ENCODE measurements around the gene PCBP3.

PCBP3 gene

DNA sequence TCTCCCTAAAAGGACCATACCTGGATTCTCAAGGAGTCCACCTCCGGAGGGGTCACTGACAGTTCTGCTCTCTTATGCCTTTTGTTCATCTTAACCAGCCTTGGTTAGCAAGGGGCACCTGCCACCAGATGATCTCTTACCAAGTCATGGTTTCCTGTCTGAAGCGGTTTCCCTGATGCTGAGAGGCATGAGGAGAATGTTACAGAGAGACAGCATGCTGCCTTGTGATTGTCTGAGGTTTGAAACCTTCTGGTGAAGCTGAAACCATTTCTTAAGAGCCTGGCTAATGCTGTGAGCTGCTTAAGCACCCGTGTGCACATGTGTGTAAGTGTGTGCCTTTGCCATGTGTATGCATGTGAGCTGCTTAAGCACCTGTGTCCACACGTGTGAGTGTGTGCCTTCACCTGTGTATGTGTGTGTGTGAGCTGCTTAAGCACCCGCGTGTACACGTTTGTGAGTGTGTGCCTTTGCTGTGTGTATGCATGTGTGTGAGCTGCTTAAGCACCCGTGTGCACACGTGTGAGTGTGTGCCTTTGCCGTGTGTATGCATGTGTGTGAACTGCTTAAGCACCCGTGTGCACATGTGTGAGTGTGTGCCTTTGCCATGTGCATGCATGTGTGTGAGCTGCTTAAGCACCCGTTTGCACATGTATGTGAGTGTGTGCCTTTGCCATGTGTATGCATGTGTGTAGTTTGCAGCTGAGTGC, 201.7 kb downstream of the PCBP3 start:
- no peak overlapping the region for H3K4me3 ChIP-seq (replicated peaks; ENCODE audit: insufficient read depth, low read length)
- peaks cover 7% of the 10 kb centered on the region for H3K27me3 ChIP-seq (ENCODE audit: insufficient read depth, poor library complexity, severe bottlenecking)
- no peak for TF ChIP-seq SPI1 (IDR thresholded peaks at IDR 0.05; ENCODE audit: borderline replicate concordance, low read depth)
- TF ChIP-seq GABPA (IDR thresholded peaks at IDR 0.05; ENCODE audit: low read depth) = no peak
- TF ChIP-seq, protein P1, sequence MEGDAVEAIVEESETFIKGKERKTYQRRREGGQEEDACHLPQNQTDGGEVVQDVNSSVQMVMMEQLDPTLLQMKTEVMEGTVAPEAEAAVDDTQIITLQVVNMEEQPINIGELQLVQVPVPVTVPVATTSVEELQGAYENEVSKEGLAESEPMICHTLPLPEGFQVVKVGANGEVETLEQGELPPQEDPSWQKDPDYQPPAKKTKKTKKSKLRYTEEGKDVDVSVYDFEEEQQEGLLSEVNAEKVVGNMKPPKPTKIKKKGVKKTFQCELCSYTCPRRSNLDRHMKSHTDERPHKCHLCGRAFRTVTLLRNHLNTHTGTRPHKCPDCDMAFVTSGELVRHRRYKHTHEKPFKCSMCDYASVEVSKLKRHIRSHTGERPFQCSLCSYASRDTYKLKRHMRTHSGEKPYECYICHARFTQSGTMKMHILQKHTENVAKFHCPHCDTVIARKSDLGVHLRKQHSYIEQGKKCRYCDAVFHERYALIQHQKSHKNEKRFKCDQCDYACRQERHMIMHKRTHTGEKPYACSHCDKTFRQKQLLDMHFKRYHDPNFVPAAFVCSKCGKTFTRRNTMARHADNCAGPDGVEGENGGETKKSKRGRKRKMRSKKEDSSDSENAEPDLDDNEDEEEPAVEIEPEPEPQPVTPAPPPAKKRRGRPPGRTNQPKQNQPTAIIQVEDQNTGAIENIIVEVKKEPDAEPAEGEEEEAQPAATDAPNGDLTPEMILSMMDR (IDR thresholded peaks at IDR 0.05; ENCODE audit: insufficient read depth, low read length) = no peak
- no peak for TF ChIP-seq POLR2AphosphoS5 (IDR thresholded peaks at IDR 0.05; ENCODE audit: low read depth)
- TF ChIP-seq, protein P2, sequence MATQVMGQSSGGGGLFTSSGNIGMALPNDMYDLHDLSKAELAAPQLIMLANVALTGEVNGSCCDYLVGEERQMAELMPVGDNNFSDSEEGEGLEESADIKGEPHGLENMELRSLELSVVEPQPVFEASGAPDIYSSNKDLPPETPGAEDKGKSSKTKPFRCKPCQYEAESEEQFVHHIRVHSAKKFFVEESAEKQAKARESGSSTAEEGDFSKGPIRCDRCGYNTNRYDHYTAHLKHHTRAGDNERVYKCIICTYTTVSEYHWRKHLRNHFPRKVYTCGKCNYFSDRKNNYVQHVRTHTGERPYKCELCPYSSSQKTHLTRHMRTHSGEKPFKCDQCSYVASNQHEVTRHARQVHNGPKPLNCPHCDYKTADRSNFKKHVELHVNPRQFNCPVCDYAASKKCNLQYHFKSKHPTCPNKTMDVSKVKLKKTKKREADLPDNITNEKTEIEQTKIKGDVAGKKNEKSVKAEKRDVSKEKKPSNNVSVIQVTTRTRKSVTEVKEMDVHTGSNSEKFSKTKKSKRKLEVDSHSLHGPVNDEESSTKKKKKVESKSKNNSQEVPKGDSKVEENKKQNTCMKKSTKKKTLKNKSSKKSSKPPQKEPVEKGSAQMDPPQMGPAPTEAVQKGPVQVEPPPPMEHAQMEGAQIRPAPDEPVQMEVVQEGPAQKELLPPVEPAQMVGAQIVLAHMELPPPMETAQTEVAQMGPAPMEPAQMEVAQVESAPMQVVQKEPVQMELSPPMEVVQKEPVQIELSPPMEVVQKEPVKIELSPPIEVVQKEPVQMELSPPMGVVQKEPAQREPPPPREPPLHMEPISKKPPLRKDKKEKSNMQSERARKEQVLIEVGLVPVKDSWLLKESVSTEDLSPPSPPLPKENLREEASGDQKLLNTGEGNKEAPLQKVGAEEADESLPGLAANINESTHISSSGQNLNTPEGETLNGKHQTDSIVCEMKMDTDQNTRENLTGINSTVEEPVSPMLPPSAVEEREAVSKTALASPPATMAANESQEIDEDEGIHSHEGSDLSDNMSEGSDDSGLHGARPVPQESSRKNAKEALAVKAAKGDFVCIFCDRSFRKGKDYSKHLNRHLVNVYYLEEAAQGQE (IDR thresholded peaks at IDR 0.05; ENCODE audit: insufficient replicate concordance, low read depth) = no peak
- no peak overlapping the region for H3K27ac ChIP-seq (replicated peaks)
- no peak for DNase-seq (ENCODE audit: low read depth in 1 of 2, low spot score in 1 of 2)

DNA sequence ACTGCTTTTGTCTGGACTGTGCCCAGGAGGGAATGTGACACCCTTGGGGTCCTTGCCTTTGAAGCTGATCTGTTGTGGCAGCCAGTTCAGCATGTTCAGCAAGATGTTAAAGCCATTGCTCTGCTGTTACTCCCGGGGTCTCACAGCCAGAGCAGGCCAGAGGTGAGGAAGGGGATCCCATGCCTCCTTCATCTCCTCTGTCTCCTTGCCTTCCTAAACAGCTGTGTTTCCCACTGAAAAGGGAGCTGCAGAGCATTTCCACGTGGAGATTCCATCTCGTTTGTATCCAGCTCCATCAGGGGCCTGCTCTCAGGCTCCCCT, 202.2 kb downstream of the PCBP3 start:
- H3K27me3 ChIP-seq (ENCODE audit: insufficient read depth, poor library complexity, severe bottlenecking) = peaks cover 7% of the 10 kb centered on the region
- DNase-seq (ENCODE audit: low read depth in 1 of 2, low spot score in 1 of 2) = no peak

DNA sequence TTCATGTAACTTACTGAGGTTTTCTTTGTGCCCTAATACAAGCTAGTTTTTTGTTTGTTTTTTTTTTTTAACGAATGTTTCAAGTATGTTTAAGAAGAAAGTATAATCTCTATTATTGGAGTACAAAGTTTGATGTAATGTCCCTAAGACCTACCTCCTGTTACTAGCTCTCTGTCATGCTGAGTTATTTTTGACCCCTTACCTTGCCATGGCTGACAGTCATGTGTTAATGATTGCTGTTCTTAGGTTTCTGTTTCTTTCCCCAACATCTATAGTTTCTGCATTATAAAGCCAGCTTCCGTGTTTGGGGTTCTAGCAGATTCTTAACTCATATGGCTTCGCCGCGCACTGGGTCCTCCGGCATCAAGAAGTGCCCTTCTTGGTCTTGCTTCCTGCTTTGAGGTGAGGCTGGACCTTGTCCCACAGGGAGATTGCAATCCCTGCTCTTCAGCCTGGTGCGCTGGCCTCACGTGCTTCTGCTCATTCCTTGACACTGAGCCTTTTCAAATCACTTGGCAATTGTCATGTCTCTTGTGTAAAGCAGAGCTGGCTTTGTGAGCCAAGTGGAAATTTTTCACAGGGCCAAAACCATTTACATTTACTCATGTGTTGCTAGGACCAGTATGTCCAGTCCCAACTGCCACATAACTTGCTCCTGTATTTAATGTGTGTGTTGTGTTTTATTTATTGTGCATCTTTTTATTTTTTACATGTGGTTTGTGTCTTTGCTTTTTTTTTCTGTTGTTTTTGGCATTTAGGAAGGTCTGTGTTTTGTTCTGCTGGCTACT, 203.0 kb downstream of the PCBP3 start:
- H3K4me3 ChIP-seq (replicated peaks; ENCODE audit: insufficient read depth, low read length) = no peak overlapping the region
- TF ChIP-seq, protein P2 (IDR thresholded peaks at IDR 0.05; ENCODE audit: insufficient replicate concordance, low read depth) = no peak
- TF ChIP-seq, protein P1 (IDR thresholded peaks at IDR 0.05; ENCODE audit: insufficient read depth, low read length) = no peak
- TF ChIP-seq POLR2AphosphoS5 (IDR thresholded peaks at IDR 0.05; ENCODE audit: low read depth) (no peak), GABPA (IDR thresholded peaks at IDR 0.05; ENCODE audit: low read depth) (no peak), SPI1 (IDR thresholded peaks at IDR 0.05; ENCODE audit: borderline replicate concordance, low read depth) (no peak)
- no peak overlapping the region for H3K27ac ChIP-seq (replicated peaks)
- DNase-seq (ENCODE audit: low read depth in 1 of 2, low spot score in 1 of 2) = no peak
- peaks cover 7% of the 10 kb centered on the region for H3K27me3 ChIP-seq (ENCODE audit: insufficient read depth, poor library complexity, severe bottlenecking)

More for the DNA sequence above, 202.2 kb downstream of the PCBP3 start:
- no peak for TF ChIP-seq SPI1 (IDR thresholded peaks at IDR 0.05; ENCODE audit: borderline replicate concordance, low read depth)
- no peak for TF ChIP-seq GABPA (IDR thresholded peaks at IDR 0.05; ENCODE audit: low read depth)
- TF ChIP-seq, protein P2 (IDR thresholded peaks at IDR 0.05; ENCODE audit: insufficient replicate concordance, low read depth) = no peak
- TF ChIP-seq POLR2AphosphoS5 (IDR thresholded peaks at IDR 0.05; ENCODE audit: low read depth) = no peak
- TF ChIP-seq, protein P1 (IDR thresholded peaks at IDR 0.05; ENCODE audit: insufficient read depth, low read length) = no peak
- Histone ChIP-seq H3K27ac (replicated peaks) (no peak overlapping the region), H3K4me3 (replicated peaks; ENCODE audit: insufficient read depth, low read length) (no peak overlapping the region)
